NCI-H1694 (cell line): ENCODE data around the gene NCOA1.
A peak's percentile ranks its signal among the peaks of the same experiment; 100 is the strongest.
"Not testable (repeated sequence)": the region's sequence is repeated elsewhere in the genome, so short reads cannot be mapped to it uniquely, and the experiment has no call there.

Source experiments
- DNase-seq: peaks from one replicate; lab custom pipeline; 2025; lab: John Stamatoyannopoulos, UW

Gene NCOA1

GRCh38 chr2:24540011-24540477 is 49.0 kb downstream of the NCOA1 start:
- no peak for DNase-seq

- DNase-seq, result no peak
Observed at GRCh38 chr2:24541621-24542020, 50.6 kb downstream of the NCOA1 start.

- no peak for DNase-seq
Observed at GRCh38 chr2:24542269-24542872, 51.3 kb downstream of the NCOA1 start.

- DNase-seq, result no peak
Observed at GRCh38 chr2:24543252-24543651, 52.2 kb downstream of the NCOA1 start.

GRCh38 chr2:24544456-24545115 is 53.5 kb downstream of the NCOA1 start:
- DNase-seq, result no peak

- DNase-seq, result no peak
Observed at GRCh38 chr2:24546669-24547068, 55.6 kb downstream of the NCOA1 start.

DNA sequence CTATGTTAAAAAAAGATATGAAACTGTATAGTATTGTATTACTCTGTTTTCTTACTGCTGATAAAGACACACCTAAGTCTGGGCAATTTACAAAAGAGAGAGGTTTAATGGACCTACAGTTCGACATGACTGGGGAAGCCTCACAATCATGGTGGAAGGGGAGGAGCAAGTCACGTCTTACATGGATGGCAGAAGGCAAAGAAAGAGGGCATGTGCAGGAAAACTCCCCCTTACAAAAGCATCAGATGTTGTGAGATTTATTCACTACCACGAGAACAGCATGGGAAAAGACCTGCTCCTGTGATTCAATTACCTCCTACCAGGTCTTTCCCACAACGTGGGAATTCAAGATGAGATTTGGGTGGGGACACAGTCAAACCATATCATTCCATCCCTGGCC is 57.0 kb downstream of the NCOA1 start:
- no peak for DNase-seq

DNA sequence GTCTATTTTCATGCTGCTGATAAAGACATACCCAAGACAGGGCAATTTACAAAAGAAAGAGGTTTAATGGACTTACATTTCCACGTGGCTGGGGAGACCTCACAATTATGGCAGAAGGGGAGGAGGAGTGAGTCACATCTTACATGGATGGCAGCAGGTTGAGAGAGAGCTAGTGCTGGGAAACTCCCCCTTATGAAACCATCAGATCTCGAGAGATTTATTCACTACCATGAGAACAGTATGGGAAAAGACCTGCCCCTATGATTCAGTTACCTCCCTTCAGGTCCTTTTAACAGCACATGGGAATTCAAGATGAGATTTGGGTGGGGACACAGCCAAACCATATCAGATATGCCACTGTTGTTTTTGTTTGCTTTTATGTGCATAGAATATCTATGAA is 59.2 kb downstream of the NCOA1 start:
- DNase-seq, result not testable (repeated sequence)

DNA sequence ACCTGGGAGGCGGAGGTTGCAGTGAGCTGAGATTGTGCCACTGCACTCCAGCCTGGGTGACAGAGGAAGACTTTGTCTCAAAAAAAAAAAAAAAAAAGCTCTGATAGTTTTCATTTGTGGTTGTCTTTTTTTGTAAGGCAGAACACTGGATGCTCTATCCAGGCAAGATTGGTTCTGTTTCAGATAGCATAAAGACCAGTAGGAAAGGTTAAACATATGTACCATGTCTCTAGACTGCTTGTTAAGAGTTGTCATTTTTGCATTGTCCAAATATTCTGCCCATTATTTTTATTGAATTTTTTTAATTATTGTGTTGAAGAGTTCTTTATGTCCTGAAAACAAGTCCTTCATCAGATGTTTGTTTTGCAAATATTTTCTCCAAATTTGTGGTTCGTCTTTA is 60.0 kb downstream of the NCOA1 start:
- DNase-seq, result no peak

- DNase-seq, result no peak
Observed at GRCh38 chr2:24552836-24553235, 61.8 kb downstream of the NCOA1 start.

GRCh38 chr2:24558781-24559472 is 67.9 kb downstream of the NCOA1 start:
- no peak for DNase-seq

- DNase-seq, result no peak
Observed at GRCh38 chr2:24559473-24560113, 68.5 kb downstream of the NCOA1 start.

- no peak for DNase-seq
Observed at GRCh38 chr2:24565537-24565936, 74.5 kb downstream of the NCOA1 start.

- DNase-seq, result no peak
Observed at GRCh38 chr2:24566209-24566608, 75.2 kb downstream of the NCOA1 start.

- DNase-seq, result no peak
Observed at GRCh38 chr2:24566630-24567029, 75.6 kb downstream of the NCOA1 start.

DNA sequence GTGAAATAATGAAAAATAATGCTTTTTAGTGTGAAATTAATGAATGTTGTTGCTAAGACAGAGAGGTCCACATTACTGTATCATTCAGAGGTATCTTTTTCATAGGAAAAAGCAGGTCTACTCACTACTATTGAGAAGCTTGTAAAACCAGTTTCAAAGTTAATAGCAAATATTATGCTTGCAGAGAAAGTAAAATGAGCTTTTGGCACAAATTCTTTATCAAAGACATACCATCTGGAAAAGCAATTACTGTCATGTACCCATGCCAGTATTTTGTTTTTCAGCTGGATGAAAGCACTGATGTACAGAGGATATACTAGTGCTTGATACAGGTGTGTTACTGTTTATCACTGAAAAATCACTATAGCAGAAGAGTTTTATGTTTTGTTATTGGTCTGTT is 77.5 kb downstream of the NCOA1 start:
- peak; percentile 23 for DNase-seq

DNA sequence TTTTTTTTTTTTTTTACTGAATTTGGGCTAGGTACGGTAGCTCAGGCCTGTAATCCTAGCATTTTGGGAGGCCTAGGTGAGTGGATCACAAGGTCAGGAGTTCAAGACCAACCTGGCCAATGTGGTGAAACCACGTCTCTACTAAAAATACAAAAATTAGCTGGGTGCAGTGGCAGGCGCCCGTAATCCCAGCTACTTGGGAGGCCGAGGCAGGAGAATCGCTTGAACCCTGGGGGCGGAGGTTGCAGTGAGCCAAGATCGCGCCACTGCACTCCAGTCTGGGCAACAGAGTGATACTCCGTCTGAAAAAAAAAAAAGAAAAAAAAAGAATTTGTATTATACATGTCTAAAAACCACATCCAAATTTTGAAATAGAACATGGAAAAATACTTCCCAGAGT is 78.5 kb downstream of the NCOA1 start:
- not testable (repeated sequence) for DNase-seq

GRCh38 chr2:24570225-24570624 is 79.2 kb downstream of the NCOA1 start:
- no peak for DNase-seq

DNA sequence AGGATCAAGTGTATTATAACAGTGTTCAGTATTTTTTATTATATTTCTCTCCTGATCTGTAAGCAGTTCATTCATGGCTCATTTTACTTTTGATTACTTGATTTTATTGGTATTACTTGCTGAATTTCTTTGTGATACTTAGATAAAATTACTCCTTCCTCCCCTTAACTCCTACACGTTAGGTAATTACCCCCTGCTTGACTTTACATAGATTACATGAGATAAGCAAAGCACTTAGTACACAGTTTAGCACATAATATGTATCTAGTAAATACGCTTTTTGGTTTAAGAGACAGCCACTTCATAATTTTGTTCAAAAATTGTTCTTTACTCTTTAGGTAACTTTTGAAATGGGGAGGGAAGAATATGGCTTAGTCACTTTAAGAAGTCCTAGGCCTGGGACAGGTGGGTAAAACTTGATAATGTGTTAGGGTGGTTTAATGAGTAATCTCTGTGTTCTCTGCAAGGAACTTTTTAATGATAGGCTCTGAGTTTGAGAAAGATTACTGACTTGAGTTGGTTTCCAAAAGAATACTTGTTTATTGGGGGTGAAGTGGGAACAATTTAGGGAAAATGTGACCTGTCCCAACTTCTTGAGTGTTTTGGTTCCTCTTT is 80.9 kb downstream of the NCOA1 start:
- DNase-seq, result no peak

- no peak for DNase-seq
Observed at GRCh38 chr2:24576146-24576545, 85.1 kb downstream of the NCOA1 start.

DNA sequence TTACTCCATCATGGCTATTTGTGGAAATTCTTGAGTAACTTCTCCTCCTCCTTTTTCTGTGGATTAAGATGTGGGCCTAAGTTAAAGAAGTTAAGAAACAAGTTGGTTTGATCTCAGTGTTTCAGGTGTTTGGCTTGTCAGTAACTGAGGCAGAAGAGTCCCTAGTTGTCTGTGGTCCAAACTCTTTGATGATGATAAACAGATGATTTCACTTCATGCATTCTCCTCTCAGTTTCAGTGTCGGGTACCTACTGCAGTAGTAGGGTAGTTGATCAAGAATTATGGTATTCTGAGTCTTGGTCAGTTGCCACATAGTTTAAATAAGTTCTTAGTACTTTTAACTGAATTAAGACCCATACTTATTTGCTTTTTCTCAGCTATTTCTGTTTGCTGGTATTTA is 85.6 kb downstream of the NCOA1 start:
- DNase-seq, result no peak

- no peak for DNase-seq
Observed at GRCh38 chr2:24577481-24577880, 86.4 kb downstream of the NCOA1 start.
